WTC11 (cell line): Measurements from ENCODE around the gene AFAP1L2.

Source experiments
- NR3C1 ChIP-seq: sonication (generic); formaldehyde crosslinking; conservative IDR thresholded peaks from 2 replicates; pipeline ENCODE4 v1.8.1; 2023; ENCODE audit warnings: low read depth, mild to moderate bottlenecking, missing genetic modification reagents
- SP1 ChIP-seq: sonication (generic); formaldehyde crosslinking; conservative IDR thresholded peaks from 2 replicates; pipeline ENCODE4 v1.8.1; 2022; ENCODE audit warnings: missing genetic modification reagents
- TF ChIP-seq, protein P1 (sequence below): sonication (generic); formaldehyde crosslinking; IDR thresholded peaks from 2 replicates; pipeline ENCODE4 v1.8.1; 2023; ENCODE audit warnings: mild to moderate bottlenecking, moderate library complexity, missing genetic modification reagents
- TF ChIP-seq, protein P2 (sequence below): sonication (generic); formaldehyde crosslinking; conservative IDR thresholded peaks from 2 replicates; pipeline ENCODE4 v1.8.1; 2023; ENCODE audit warnings: mild to moderate bottlenecking, low read depth, missing genetic modification reagents, moderate library complexity
- TF ChIP-seq, protein P3 (sequence below): fragments of 200-600 bp; IDR thresholded peaks from 2 replicates; pipeline ENCODE4 v1.8.0; 2022; ENCODE audit warnings: antibody characterized with exemption

DNA sequence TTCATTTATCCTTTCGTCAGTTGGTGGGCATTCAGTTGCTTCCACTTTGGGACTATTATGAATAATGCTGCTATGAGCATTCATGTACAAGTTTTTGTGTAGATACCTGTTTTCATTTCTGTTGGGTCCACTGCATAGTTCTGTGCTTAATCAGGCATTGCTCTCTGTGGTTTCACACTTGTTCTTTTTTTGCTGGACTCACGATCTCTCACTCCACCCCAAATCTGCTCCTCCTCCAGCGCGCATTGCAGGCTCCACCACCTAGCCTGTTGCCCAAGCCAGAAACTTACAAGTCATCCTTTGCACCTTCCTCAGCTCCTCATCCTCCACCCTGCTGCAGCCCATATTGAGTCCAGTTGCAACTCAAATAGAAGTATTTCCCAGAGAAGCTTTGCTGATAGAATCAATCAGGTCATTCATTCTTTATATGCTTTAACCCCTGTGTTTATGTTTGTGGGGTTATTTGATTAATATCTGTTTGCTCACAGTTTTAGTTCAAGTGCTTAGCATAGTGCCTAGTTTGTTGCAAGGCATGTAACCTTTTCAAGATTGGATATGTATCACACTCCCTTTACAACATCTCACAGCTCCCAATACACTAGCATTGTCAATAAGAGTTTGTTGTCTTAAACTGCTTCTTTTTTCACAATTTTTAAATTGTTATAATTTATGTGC is 16.6 kb upstream of the AFAP1L2 start:
- TF ChIP-seq, protein P1, sequence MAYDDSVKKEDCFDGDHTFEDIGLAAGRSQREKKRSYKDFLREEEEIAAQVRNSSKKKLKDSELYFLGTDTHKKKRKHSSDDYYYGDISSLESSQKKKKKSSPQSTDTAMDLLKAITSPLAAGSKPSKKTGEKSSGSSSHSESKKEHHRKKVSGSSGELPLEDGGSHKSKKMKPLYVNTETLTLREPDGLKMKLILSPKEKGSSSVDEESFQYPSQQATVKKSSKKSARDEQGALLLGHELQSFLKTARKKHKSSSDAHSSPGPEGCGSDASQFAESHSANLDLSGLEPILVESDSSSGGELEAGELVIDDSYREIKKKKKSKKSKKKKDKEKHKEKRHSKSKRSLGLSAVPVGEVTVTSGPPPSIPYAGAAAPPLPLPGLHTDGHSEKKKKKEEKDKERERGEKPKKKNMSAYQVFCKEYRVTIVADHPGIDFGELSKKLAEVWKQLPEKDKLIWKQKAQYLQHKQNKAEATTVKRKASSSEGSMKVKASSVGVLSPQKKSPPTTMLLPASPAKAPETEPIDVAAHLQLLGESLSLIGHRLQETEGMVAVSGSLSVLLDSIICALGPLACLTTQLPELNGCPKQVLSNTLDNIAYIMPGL = no peak
- TF ChIP-seq NR3C1 (CRISPR knock-in tag) = no peak
- TF ChIP-seq, protein P2, sequence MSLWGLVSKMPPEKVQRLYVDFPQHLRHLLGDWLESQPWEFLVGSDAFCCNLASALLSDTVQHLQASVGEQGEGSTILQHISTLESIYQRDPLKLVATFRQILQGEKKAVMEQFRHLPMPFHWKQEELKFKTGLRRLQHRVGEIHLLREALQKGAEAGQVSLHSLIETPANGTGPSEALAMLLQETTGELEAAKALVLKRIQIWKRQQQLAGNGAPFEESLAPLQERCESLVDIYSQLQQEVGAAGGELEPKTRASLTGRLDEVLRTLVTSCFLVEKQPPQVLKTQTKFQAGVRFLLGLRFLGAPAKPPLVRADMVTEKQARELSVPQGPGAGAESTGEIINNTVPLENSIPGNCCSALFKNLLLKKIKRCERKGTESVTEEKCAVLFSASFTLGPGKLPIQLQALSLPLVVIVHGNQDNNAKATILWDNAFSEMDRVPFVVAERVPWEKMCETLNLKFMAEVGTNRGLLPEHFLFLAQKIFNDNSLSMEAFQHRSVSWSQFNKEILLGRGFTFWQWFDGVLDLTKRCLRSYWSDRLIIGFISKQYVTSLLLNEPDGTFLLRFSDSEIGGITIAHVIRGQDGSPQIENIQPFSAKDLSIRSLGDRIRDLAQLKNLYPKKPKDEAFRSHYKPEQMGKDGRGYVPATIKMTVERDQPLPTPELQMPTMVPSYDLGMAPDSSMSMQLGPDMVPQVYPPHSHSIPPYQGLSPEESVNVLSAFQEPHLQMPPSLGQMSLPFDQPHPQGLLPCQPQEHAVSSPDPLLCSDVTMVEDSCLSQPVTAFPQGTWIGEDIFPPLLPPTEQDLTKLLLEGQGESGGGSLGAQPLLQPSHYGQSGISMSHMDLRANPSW (CRISPR knock-in tag) = no peak
- TF ChIP-seq, protein P3, sequence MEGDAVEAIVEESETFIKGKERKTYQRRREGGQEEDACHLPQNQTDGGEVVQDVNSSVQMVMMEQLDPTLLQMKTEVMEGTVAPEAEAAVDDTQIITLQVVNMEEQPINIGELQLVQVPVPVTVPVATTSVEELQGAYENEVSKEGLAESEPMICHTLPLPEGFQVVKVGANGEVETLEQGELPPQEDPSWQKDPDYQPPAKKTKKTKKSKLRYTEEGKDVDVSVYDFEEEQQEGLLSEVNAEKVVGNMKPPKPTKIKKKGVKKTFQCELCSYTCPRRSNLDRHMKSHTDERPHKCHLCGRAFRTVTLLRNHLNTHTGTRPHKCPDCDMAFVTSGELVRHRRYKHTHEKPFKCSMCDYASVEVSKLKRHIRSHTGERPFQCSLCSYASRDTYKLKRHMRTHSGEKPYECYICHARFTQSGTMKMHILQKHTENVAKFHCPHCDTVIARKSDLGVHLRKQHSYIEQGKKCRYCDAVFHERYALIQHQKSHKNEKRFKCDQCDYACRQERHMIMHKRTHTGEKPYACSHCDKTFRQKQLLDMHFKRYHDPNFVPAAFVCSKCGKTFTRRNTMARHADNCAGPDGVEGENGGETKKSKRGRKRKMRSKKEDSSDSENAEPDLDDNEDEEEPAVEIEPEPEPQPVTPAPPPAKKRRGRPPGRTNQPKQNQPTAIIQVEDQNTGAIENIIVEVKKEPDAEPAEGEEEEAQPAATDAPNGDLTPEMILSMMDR = no peak
- TF ChIP-seq SP1 (CRISPR knock-in tag) = no peak
